Astrocyte of the spinal cord (primary cell): Measurements from ENCODE around the gene MAML3.

Source experiments
- DNase-seq: peaks from one replicate; pipeline ENCODE4 v3.0.0; 2011; ENCODE audit warnings: low read depth, low spot score
- H3K4me3 ChIP-seq: 2 replicates; pipeline ENCODE4 v1.5.1; 2011; ENCODE audit warnings: low read depth, mild to moderate bottlenecking, low read length, moderate library complexity
- in situ Hi-C: cut with HindIII; loops from 2 replicates; pipeline ENCODE4 v1.10.0; 2017; ENCODE audit warnings: low sequenced_read_pairs
- TF ChIP-seq, protein P1 (sequence below): IDR thresholded peaks from 2 replicates; pipeline ENCODE4 v1.5.1; 2012; ENCODE audit warnings: low read depth, mild to moderate bottlenecking, low read length, inconsistent platforms

MAML3 gene

GRCh38 chr4:139743027-139743426 lies 411.0 kb downstream of the MAML3 start:
- no peak for DNase-seq
- TF ChIP-seq, protein P1, sequence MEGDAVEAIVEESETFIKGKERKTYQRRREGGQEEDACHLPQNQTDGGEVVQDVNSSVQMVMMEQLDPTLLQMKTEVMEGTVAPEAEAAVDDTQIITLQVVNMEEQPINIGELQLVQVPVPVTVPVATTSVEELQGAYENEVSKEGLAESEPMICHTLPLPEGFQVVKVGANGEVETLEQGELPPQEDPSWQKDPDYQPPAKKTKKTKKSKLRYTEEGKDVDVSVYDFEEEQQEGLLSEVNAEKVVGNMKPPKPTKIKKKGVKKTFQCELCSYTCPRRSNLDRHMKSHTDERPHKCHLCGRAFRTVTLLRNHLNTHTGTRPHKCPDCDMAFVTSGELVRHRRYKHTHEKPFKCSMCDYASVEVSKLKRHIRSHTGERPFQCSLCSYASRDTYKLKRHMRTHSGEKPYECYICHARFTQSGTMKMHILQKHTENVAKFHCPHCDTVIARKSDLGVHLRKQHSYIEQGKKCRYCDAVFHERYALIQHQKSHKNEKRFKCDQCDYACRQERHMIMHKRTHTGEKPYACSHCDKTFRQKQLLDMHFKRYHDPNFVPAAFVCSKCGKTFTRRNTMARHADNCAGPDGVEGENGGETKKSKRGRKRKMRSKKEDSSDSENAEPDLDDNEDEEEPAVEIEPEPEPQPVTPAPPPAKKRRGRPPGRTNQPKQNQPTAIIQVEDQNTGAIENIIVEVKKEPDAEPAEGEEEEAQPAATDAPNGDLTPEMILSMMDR = no peak
- no peak overlapping the region for H3K4me3 ChIP-seq
- in situ Hi-C loops = no loop called here

- TF ChIP-seq, protein P1 = peak; percentile 33
- DNase-seq = peak; percentile 89
- H3K4me3 ChIP-seq = no peak overlapping the region
- in situ Hi-C loops = no loop called here
Observed at GRCh38 chr4:139740531-139741041, 413.4 kb downstream of the MAML3 start.

DNA sequence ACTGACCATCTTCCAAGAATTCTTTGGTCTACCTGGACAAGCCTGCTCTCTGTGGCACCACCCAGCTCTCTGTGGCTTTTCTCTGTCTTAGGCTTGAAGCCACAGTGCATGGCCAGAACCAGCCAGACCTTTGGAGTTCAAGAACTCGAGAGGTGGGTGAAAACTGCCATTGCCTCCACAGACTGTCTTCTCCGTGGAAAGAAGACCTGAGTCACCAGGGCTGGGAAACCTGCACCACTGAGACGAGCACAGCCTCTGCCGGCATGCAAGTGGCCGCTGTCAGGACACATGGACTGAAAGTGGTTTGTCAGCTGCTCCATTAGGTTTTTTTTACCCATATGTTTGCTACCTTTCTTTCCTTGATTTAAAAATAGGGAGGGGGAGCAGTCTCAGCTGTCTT lies 413.9 kb downstream of the MAML3 start:
- no peak for DNase-seq
- in situ Hi-C loops = no loop called here
- TF ChIP-seq, protein P1 = no peak
- H3K4me3 ChIP-seq = no peak overlapping the region

GRCh38 chr4:139738846-139739613 lies 415.0 kb downstream of the MAML3 start:
- no peak for DNase-seq
- TF ChIP-seq, protein P1 = no peak
- no peak overlapping the region for H3K4me3 ChIP-seq
- in situ Hi-C loops = no loop called here

DNA sequence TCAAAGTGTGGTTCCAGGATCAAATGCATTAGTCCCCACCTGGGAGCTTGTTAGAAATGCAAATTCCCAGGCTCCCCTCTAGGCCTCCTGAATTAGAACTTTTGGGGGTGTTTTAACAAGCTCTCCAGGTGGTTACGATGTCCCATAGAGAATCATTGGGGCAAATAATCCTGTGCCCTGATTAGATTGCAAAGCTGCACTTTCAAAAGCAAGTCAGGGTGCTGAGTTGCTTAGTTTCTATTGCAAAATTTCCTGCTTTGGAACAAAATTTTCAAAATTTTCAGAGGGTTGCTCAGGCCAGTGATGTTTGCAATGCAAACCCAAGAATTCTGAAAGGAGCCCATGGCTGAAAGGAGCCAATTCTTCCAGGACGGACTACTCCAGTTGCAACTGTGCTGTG lies 417.3 kb downstream of the MAML3 start:
- H3K4me3 ChIP-seq = no peak overlapping the region
- TF ChIP-seq, protein P1 = no peak
- no peak for DNase-seq
- in situ Hi-C loops = no loop called here

GRCh38 chr4:139736274-139736660 lies 417.7 kb downstream of the MAML3 start:
- in situ Hi-C loops = no loop called here
- TF ChIP-seq, protein P1 = no peak
- DNase-seq = no peak
- no peak overlapping the region for H3K4me3 ChIP-seq
